Measurements from ENCODE around the gene GMCL2.

GMCL2 gene

DNA sequence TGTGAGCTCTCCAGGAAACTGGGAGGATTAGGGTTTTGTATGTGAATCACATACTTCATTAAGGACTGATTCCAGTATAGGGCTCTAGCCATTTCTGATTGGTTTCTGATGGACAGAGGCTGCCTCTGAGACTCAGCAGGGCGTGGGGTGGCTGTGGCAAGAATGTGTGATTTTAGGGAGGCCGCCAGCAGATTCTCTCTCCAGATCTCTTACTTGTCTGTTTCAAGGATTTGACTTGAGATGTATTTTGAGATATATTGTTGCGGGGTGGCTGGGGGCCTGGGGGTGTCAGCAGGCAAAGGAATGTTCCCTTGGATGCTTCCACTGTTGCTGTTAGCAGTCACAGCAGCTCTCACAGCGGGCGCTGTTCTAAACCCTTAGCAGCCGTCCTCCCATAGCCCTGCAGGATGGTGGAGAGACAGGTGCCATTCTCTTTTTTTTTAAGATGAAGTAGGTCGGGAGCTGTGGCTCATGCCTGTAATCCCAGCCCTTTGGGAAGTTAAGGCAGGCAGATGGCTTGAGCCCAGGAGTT is 9.2 kb upstream of the GMCL2 start:
- CTCF ChIA-PET, result no interaction called here
- peak; percentile 8 for DNase-seq
- Mint-ChIP-seq H3K36me3 (no peaks in the 10 kb centered on the region), H3K27me3 (peaks cover 55% of the 10 kb centered on the region), H3K4me1 (peaks cover 19% of the 10 kb centered on the region), H3K4me3 (no peak overlapping the region), H3K27ac (no peak overlapping the region), H3K9me3 (no peaks in the 10 kb centered on the region)

DNA sequence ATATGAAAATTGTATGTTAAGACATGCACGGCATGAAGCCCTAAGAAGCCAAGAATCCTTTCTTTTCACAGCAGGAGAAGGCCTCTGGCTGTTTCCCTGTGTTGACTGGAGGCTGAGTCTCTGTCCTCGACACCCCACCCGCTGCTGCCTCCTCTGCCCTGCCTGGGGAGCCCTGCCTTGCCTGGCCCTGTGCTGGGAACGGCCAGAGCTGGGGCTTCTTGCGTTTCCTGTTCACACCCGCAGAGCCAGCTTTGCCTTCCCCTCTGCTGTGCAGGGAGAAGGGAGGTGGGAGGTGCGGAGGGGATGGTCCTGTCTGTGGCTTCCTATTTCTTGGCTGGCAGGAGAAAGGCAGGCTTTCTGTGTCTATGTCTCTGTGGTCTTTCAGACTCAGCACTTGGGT is 6.9 kb upstream of the GMCL2 start:
- H3K36me3 Mint-ChIP-seq, result no peaks in the 10 kb centered on the region
- H3K9me3 Mint-ChIP-seq, result no peaks in the 10 kb centered on the region
- H3K27ac Mint-ChIP-seq, result no peak overlapping the region
- no peak for DNase-seq
- CTCF ChIA-PET, result no interaction called here
- H3K4me1 Mint-ChIP-seq, result peaks cover 19% of the 10 kb centered on the region
- H3K4me3 Mint-ChIP-seq, result no peak overlapping the region
- H3K27me3 Mint-ChIP-seq, result peaks cover 76% of the 10 kb centered on the region

DNA sequence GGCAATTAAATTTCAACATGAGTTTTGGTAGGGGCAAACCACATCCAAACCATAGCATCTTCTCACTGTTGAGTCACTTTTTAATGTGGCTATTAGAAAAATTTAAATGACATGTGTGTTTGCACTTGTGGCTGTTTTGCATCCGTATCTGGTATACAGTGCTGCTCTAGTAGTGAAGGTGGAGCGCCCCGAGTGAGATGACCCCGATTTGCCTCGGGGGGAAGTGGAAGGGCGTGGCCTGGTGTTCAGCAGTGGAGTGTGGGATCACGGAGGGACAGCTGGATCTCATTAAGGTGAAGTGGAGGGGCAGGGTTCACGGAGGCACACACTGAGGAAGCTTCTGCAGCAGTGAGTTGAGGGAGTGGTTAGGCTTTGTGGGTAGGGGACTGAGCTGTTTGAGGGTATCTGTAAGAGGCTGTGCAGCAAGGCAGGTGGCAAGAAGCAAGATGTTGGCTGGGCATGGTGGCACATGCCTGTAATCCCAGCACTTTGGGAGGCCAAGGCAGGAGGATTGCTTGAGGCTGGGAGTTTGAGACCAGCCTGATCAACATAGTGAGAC is 6.2 kb upstream of the GMCL2 start:
- Mint-ChIP-seq H3K27ac (no peak overlapping the region), H3K36me3 (no peaks in the 10 kb centered on the region), H3K4me1 (peaks cover 19% of the 10 kb centered on the region), H3K4me3 (no peak overlapping the region), H3K9me3 (no peaks in the 10 kb centered on the region), H3K27me3 (peaks cover 83% of the 10 kb centered on the region)
- DNase-seq, result no peak
- CTCF ChIA-PET, result no interaction called here

DNA sequence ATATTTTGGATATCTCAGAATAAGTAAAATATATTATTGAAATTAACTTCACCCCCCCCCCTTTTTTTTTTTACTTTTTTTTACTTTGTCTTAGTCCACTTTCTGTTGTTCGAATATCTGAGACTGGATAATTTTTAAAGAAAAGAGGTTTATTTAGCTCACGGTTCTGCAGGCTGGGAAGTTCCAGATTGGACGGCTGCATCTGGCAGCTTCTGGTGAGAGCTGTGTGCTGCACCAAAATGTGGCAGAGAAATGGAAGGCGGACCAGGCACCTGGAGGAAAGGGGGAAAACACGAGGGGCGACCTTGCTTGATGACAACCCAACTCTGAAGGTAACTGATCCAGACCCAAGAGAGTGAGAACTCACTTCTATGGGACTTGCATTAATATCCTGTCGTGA is 5.6 kb upstream of the GMCL2 start:
- Mint-ChIP-seq H3K4me3 (no peak overlapping the region), H3K27me3 (peaks cover 84% of the 10 kb centered on the region), H3K9me3 (no peaks in the 10 kb centered on the region), H3K36me3 (no peaks in the 10 kb centered on the region), H3K4me1 (peaks cover 19% of the 10 kb centered on the region), H3K27ac (no peak overlapping the region)
- CTCF ChIA-PET, result no interaction called here
- no peak for DNase-seq

- Mint-ChIP-seq H3K4me3 (no peak overlapping the region), H3K9me3 (no peaks in the 10 kb centered on the region), H3K36me3 (no peaks in the 10 kb centered on the region), H3K27ac (no peak overlapping the region), H3K4me1 (peaks cover 19% of the 10 kb centered on the region), H3K27me3 (peaks cover 82% of the 10 kb centered on the region)
- DNase-seq, result no peak
- CTCF ChIA-PET, result no interaction called here
Observed at GRCh38 chr5:178192244-178192643, 5.1 kb upstream of the GMCL2 start.

- H3K4me1 Mint-ChIP-seq, result peaks cover 19% of the 10 kb centered on the region
- CTCF ChIA-PET, result no interaction called here
- no peaks in the 10 kb centered on the region for H3K36me3 Mint-ChIP-seq
- no peak overlapping the region for H3K4me3 Mint-ChIP-seq
- H3K9me3 Mint-ChIP-seq, result no peaks in the 10 kb centered on the region
- peaks cover 79% of the 10 kb centered on the region for H3K27me3 Mint-ChIP-seq
- H3K27ac Mint-ChIP-seq, result no peak overlapping the region
- no peak for DNase-seq
Observed at GRCh38 chr5:178191661-178192060, 4.5 kb upstream of the GMCL2 start.

- no peak overlapping the region for H3K4me3 Mint-ChIP-seq
- no peak for DNase-seq
- H3K27me3 Mint-ChIP-seq, result peaks cover 57% of the 10 kb centered on the region
- H3K27ac Mint-ChIP-seq, result no peak overlapping the region
- no peaks in the 10 kb centered on the region for H3K9me3 Mint-ChIP-seq
- peaks cover 15% of the 10 kb centered on the region for H3K4me1 Mint-ChIP-seq
- H3K36me3 Mint-ChIP-seq, result no peaks in the 10 kb centered on the region
- CTCF ChIA-PET, result no interaction called here
Observed at GRCh38 chr5:178189433-178189832, 2.3 kb upstream of the GMCL2 start.

DNA sequence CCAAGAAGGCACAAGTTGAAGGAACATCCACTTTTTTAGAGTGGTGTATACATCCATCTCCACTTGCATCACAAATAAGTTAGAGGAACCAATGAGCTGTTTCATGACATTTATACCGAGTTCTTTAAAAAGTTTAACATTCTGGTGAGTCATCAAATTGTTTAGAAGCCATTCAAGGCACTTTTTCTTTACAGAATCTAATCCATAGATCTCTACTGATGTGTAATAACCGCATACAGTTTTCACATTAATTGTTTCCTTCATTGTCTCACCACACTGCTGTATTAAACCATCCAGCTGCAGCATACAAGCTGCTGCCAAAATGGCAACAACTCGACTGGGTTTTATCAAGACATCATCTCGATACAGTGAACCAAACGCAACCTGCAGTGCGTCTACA is 744 bp downstream of the GMCL2 start:
- no peak overlapping the region for H3K27ac Mint-ChIP-seq
- H3K4me1 Mint-ChIP-seq, result peaks cover 8% of the 10 kb centered on the region
- no peaks in the 10 kb centered on the region for H3K9me3 Mint-ChIP-seq
- CTCF ChIA-PET, result no interaction called here
- peaks cover 30% of the 10 kb centered on the region for H3K27me3 Mint-ChIP-seq
- no peak for DNase-seq
- no peaks in the 10 kb centered on the region for H3K36me3 Mint-ChIP-seq
- H3K4me3 Mint-ChIP-seq, result no peak overlapping the region

- DNase-seq, result no peak
- CTCF ChIA-PET, result interaction anchor here (1.5 kb wide), 1 partner anchor 19 kb away, joined by 3 read pairs; no protein-coding TSS in a partner anchor
- Mint-ChIP-seq H3K36me3 (no peaks in the 10 kb centered on the region), H3K4me3 (no peak overlapping the region), H3K9me3 (no peaks in the 10 kb centered on the region), H3K27ac (peak overlapping the region; percentile 22), H3K4me1 (peaks cover 8% of the 10 kb centered on the region), H3K27me3 (peaks cover 9% of the 10 kb centered on the region)
Observed at GRCh38 chr5:178182158-178182876, 4.9 kb downstream of the GMCL2 start.

GRCh38 chr5:178180141-178180863 is 6.9 kb downstream of the GMCL2 start:
- CTCF ChIA-PET, result interaction anchor here (1.4 kb wide), 1 partner anchor 104 kb away, joined by 4 read pairs; no protein-coding TSS in a partner anchor
- no peak overlapping the region for H3K4me3 Mint-ChIP-seq
- no peak for DNase-seq
- H3K9me3 Mint-ChIP-seq, result no peaks in the 10 kb centered on the region
- peaks cover 8% of the 10 kb centered on the region for H3K4me1 Mint-ChIP-seq
- H3K27me3 Mint-ChIP-seq, result peaks cover 10% of the 10 kb centered on the region
- no peaks in the 10 kb centered on the region for H3K36me3 Mint-ChIP-seq
- H3K27ac Mint-ChIP-seq, result no peak overlapping the region

- H3K36me3 Mint-ChIP-seq, result no peaks in the 10 kb centered on the region
- H3K9me3 Mint-ChIP-seq, result no peaks in the 10 kb centered on the region
- no peak overlapping the region for H3K27ac Mint-ChIP-seq
- H3K27me3 Mint-ChIP-seq, result peaks cover 10% of the 10 kb centered on the region
- peaks cover 7% of the 10 kb centered on the region for H3K4me1 Mint-ChIP-seq
- H3K4me3 Mint-ChIP-seq, result no peak overlapping the region
- CTCF ChIA-PET, result interaction anchor here (1.9 kb wide), 1 partner anchor 102 kb away, joined by 5 read pairs; no protein-coding TSS in a partner anchor
- no peak for DNase-seq
Observed at GRCh38 chr5:178177569-178177968, 9.6 kb downstream of the GMCL2 start.

DNA sequence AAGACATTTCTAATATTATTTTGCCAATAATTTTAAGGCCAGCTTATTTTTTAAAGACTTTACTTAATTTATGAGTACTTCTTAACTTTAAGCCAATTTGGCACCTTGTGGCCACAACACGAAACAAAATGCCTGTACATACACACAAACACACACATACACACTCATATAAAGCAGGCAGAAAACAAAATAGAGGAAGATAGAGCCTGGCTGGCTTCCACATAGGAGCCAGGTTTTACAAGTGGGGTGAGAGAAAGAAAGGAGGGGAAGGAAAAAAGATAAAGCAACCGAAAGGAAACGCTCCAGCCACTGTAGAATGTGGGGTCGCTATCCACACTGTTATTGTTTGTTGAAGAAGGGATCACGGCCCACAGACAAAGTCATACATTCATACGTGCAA is 10.4 kb downstream of the GMCL2 start:
- no peak overlapping the region for H3K27ac Mint-ChIP-seq
- peaks cover 10% of the 10 kb centered on the region for H3K27me3 Mint-ChIP-seq
- CTCF ChIA-PET, result interaction anchor here (1.9 kb wide), 1 partner anchor 101 kb away, joined by 5 read pairs; no protein-coding TSS in a partner anchor
- no peaks in the 10 kb centered on the region for H3K4me1 Mint-ChIP-seq
- no peak for DNase-seq
- H3K9me3 Mint-ChIP-seq, result no peaks in the 10 kb centered on the region
- H3K4me3 Mint-ChIP-seq, result no peak overlapping the region
- H3K36me3 Mint-ChIP-seq, result no peaks in the 10 kb centered on the region

DNA sequence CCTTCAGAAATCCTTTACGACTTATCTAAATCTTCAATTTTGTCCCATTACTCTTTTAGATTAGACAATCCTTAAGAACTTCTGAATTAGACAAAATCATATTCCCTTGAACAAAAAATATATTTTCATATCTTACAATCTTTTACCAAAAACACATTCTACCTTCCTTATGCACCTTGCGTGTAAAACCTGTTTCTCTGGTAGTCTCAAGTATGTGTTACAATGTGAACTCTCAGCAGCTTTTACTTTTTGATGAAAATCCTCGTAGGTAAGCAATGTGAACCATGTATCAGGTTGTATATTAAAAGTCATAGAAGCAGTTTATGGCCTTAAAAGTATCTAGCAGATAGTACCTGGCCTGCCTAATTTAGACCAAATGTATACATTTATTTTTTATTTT is 12.7 kb downstream of the GMCL2 start:
- Mint-ChIP-seq H3K27ac (no peak overlapping the region), H3K4me1 (no peaks in the 10 kb centered on the region), H3K27me3 (peaks cover 10% of the 10 kb centered on the region), H3K36me3 (no peaks in the 10 kb centered on the region), H3K4me3 (no peak overlapping the region), H3K9me3 (no peaks in the 10 kb centered on the region)
- no peak for DNase-seq
- CTCF ChIA-PET, result interaction anchor here (0.7 kb wide), 1 partner anchor 99 kb away, joined by 4 read pairs; no protein-coding TSS in a partner anchor

DNA sequence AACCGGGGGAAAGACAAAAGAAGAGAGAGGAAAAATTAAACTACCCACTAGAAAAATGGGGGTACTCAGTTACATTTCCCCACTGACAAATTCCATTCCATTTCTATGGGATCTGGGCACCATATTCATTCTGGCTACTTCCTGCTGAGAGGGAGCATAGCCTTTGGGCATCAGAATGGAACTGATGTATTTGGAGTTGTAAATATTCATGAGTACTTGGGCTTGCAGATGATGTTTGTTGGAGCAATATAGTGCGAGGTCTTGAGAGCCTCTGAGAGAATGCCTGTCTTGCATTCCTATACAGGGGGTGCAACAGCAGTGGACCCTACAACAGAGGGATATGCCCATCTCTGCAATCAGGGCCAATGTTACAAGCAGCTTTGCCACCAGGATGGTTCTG is 16.7 kb downstream of the GMCL2 start:
- DNase-seq, result no peak
- Mint-ChIP-seq H3K4me3 (no peak overlapping the region), H3K27ac (no peak overlapping the region), H3K27me3 (peaks cover 10% of the 10 kb centered on the region), H3K9me3 (no peaks in the 10 kb centered on the region), H3K4me1 (no peaks in the 10 kb centered on the region), H3K36me3 (no peaks in the 10 kb centered on the region)
- CTCF ChIA-PET, result interaction anchor here (1.0 to 2.1 kb wide), 2 partner anchors 31 to 95 kb away, joined by 3 to 13 read pairs; no protein-coding TSS in a partner anchor

Measured in activated naive CD4-positive, alpha-beta T cell treated with anti-CD3 and anti-CD28 coated beads, Interleukin-2, amount 10 ng/mL, durations not matched to agents 7 days and 5 days (primary cell).